Gastrocnemius medialis (tissue), 4 donors: ENCODE data around the gene PRPH. TPM values are rescaled to one million over a fixed set of nuclear protein-coding genes. Genes with fewer than 3 reads are reported as not detected.

Experiments used
- ATAC-seq, 2 donors: fragments of 150-250 bp; one replicate each; pipeline ENCODE4 v1.9.1; 2016
- DNase-seq, 2 donors: peaks; one replicate each; pipeline ENCODE4 v3.0.0-alpha.2; 2019
- H3K27ac ChIP-seq, 4 donors: fragments of 200-600 bp; sonication (generic); 1 replicate in 1 of 4; 2 replicates in 3 of 4; pipeline ENCODE4 v1.5.1; 2016 to 2018; ENCODE audit warnings: mild to moderate bottlenecking in 2 of 4, moderate library complexity in 1 of 4
- H3K27me3 ChIP-seq, 3 donors: fragments of 200-600 bp; sonication (generic) in 2 of 3; 1 replicate in 1 of 3; 2 replicates in 2 of 3; pipeline versions ENCODE4 v1.5.1 to v1.6.0; 2016 to 2019; ENCODE audit warnings: mild to moderate bottlenecking in 1 of 3, moderate library complexity in 1 of 3
- H3K36me3 ChIP-seq, 2 donors: fragments of 200-600 bp; sonication (generic) in 1 of 2; one replicate each; pipeline ENCODE4 v1.5.1; 2017 to 2018
- H3K4me1 ChIP-seq, 2 donors: fragments of 200-600 bp; sonication (generic) in 1 of 2; one replicate each; pipeline ENCODE4 v1.5.1; 2016 to 2017; ENCODE audit warnings: mild to moderate bottlenecking in 2 of 2
- H3K4me3 ChIP-seq, 4 donors: fragments of 200-600 bp; sonication (generic) in 3 of 4; 1 replicate in 1 of 4; 2 replicates in 3 of 4; pipeline ENCODE4 v1.5.1; 2016 to 2019; ENCODE audit warnings: mild to moderate bottlenecking in 2 of 4
- H3K9me3 ChIP-seq, 3 donors: fragments of 200-600 bp; sonication (generic) in 2 of 3; 1 replicate in 1 of 3; 2 replicates in 2 of 3; pipeline ENCODE4 v1.5.1; 2016 to 2019
- CTCF ChIP-seq, 5 experiments: fragments of 450-650 bp in 3 of 5; fragments of 200-600 bp in 2 of 5; sonication (generic) in 2 of 5; IDR thresholded peaks in 4 of 5; conservative IDR thresholded peaks in 1 of 5; 1 replicate in 4 of 5; 2 replicates in 1 of 5; pipeline ENCODE4 v1.5.1; 2016 to 2019; ENCODE audit warnings: antibody characterized with exemption in 5 of 5, mild to moderate bottlenecking in 3 of 5, moderate library complexity in 3 of 5
- POLR2A ChIP-seq, 2 donors: fragments of 450-650 bp; IDR thresholded peaks; one replicate each; pipeline ENCODE4 v1.6.1; 2017; ENCODE audit warnings: antibody characterized with exemption in 2 of 2, mild to moderate bottlenecking in 2 of 2, moderate library complexity in 2 of 2
- in situ Hi-C, 4 donors: fragments of 200-750 bp; cut with MboI; loops; one replicate each; pipeline versions ENCODE4 v1.15.0 to v1.8.0; 2017; ENCODE audit warnings: low sequenced_read_pairs in 4 of 4
- intact Hi-C: fragments of 100-400 bp; cut with DNase I; formaldehyde crosslinking; loops from one replicate; pipeline ENCODE4 v1.15.1; 2023; ENCODE audit warnings: low total_unique reads
- total RNA-seq, 4 donors: library from RNA; depleted of rRNA; stranded (reverse); fragments of >200 nt; gene quantifications; one replicate each; pipeline versions ENCODE4 v1.1.0 to v1.2.3, GENCODE V29; 2016

Gene PRPH
- total RNA-seq, 4 donors from 2014 or later, result not detected

GRCh38 chr12:49259452-49259851 is 35.5 kb upstream of the PRPH start:
- in situ Hi-C loops, result no loop called here
- DNase-seq (no peak), ATAC-seq (no peak)
- no peak overlapping the region for H3K4me3 ChIP-seq
- no peaks in the 10 kb centered on the region for H3K4me1 ChIP-seq
- peaks cover 0 to 5% (median 0%) of the 10 kb centered on the region in 3 donors for H3K27me3 ChIP-seq
- H3K27ac ChIP-seq, result no peak overlapping the region
- intact Hi-C loops, result no loop called here
- no peaks in the 10 kb centered on the region for H3K9me3 ChIP-seq
- H3K36me3 ChIP-seq, result no peaks in the 10 kb centered on the region
- no peak for TF ChIP-seq POLR2A (IDR thresholded peaks at IDR 0.05)
- TF ChIP-seq CTCF (IDR thresholded peaks at IDR 0.05 in 4 of 5, conservative IDR thresholded peaks at IDR 0.05 in 1 of 5), result no peak

GRCh38 chr12:49260166-49260565 is 34.8 kb upstream of the PRPH start:
- DNase-seq (no peak), ATAC-seq (no peak)
- H3K4me3 ChIP-seq, result no peak overlapping the region
- H3K4me1 ChIP-seq, result no peaks in the 10 kb centered on the region
- no peak overlapping the region for H3K27ac ChIP-seq
- in situ Hi-C loops, result no loop called here
- H3K27me3 ChIP-seq, result peaks cover 0 to 9% (median 0%) of the 10 kb centered on the region in 3 donors
- TF ChIP-seq CTCF (IDR thresholded peaks at IDR 0.05 in 4 of 5, conservative IDR thresholded peaks at IDR 0.05 in 1 of 5) (no peak), POLR2A (IDR thresholded peaks at IDR 0.05) (no peak)
- H3K36me3 ChIP-seq, result no peaks in the 10 kb centered on the region
- intact Hi-C loops, result no loop called here
- H3K9me3 ChIP-seq, result no peaks in the 10 kb centered on the region

- Histone ChIP-seq H3K4me1 (no peaks in the 10 kb centered on the region), H3K27me3 (peaks cover 0 to 13% (median 0%) of the 10 kb centered on the region in 3 donors), H3K36me3 (no peaks in the 10 kb centered on the region), H3K9me3 (no peaks in the 10 kb centered on the region), H3K27ac (no peak overlapping the region), H3K4me3 (no peak overlapping the region)
- intact Hi-C loops (no loop called here), in situ Hi-C loops (no loop called here)
- no peak for DNase-seq
- TF ChIP-seq CTCF (IDR thresholded peaks at IDR 0.05 in 4 of 5, conservative IDR thresholded peaks at IDR 0.05 in 1 of 5) (no peak), POLR2A (IDR thresholded peaks at IDR 0.05) (no peak)
- no peak for ATAC-seq
These were observed 34.2 kb upstream of the PRPH start for GRCh38 chr12:49260571-49261363.

GRCh38 chr12:49261721-49262120 is 33.2 kb upstream of the PRPH start:
- intact Hi-C loops (no loop called here), in situ Hi-C loops (no loop called here)
- no peak for TF ChIP-seq POLR2A (IDR thresholded peaks at IDR 0.05)
- TF ChIP-seq CTCF (IDR thresholded peaks at IDR 0.05 in 4 of 5, conservative IDR thresholded peaks at IDR 0.05 in 1 of 5), result no peak
- H3K4me3 ChIP-seq, result no peak overlapping the region
- no peaks in the 10 kb centered on the region for H3K4me1 ChIP-seq
- ATAC-seq, result no peak
- DNase-seq, result no peak
- no peaks in the 10 kb centered on the region for H3K36me3 ChIP-seq
- no peaks in the 10 kb centered on the region for H3K9me3 ChIP-seq
- H3K27me3 ChIP-seq, result peaks cover 0 to 13% (median 0%) of the 10 kb centered on the region in 3 donors
- H3K27ac ChIP-seq, result no peak overlapping the region
